Measurements from ENCODE around the gene LGALS3BP. TPM values are rescaled to one million over a fixed set of nuclear protein-coding genes. Genes with fewer than 3 reads are reported as not detected.

The LGALS3BP gene
- polyA plus RNA-seq, 3 donors from 2014 or later = 3.4 to 10.2 (median 3.6) TPM

GRCh38 chr17:78974635-78975591 is 4.8 kb downstream of the LGALS3BP start:
- peaks cover 4 to 7% of the 10 kb centered on the region in 2 donors for H3K4me1 Mint-ChIP-seq
- H3K4me3 Mint-ChIP-seq = no peak overlapping the region
- H3K9me3 Mint-ChIP-seq = no peaks in the 10 kb centered on the region
- no peak for DNase-seq
- peaks cover 0 to 2% (median 0%) of the 10 kb centered on the region in 3 donors for H3K27me3 Mint-ChIP-seq (ENCODE audit: low read depth in 3 of 3)
- no peaks in the 10 kb centered on the region for H3K36me3 Mint-ChIP-seq
- no peak overlapping the region for H3K27ac Mint-ChIP-seq

DNA sequence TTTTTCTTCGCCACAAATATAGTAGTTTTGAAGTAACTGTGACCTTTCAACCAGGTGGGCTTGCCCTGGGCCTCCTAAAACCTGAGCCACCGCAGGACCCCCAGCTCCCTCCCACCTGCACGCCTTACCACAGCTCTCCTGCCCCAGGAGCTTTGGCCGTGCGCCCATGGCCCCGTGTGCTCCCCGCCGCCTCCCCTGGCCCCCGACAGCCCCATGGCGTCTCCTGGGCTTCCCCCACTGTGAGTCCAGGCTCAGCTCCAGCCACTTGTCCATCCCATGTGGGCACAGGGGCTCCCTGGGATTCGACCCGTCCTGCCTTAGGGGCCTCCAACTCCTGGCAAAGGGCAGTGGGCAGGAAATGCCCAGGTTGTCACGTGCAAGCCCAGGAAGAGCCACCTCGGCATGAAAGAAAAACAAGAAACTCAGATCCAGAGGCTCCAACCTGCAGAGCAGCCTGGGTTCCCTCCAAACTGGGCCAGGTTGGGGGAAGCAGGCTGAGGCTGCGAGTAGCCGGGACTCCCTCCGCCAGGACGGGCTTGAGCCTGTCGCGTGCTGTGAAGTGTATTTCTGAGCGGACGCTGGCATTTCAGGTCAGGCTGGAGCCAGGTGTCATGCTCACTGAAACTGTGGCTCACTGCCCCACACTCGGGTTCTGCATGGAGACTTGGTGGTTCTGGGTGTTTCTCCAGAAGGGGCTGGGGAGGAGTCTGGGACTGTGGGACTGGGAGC is 5.8 kb downstream of the LGALS3BP start:
- H3K9me3 Mint-ChIP-seq = no peaks in the 10 kb centered on the region
- peaks cover 0 to 2% (median 0%) of the 10 kb centered on the region in 3 donors for H3K27me3 Mint-ChIP-seq (ENCODE audit: low read depth in 3 of 3)
- DNase-seq = no peak
- H3K4me3 Mint-ChIP-seq = no peak overlapping the region
- no peaks in the 10 kb centered on the region for H3K36me3 Mint-ChIP-seq
- H3K4me1 Mint-ChIP-seq = peaks cover 4 to 7% of the 10 kb centered on the region in 2 donors
- H3K27ac Mint-ChIP-seq = no peak overlapping the region

GRCh38 chr17:78973196-78973595 is 6.5 kb downstream of the LGALS3BP start:
- peaks cover 4 to 7% of the 10 kb centered on the region in 2 donors for H3K4me1 Mint-ChIP-seq

GRCh38 chr17:78972507-78973105 is 7.1 kb downstream of the LGALS3BP start:
- H3K27me3 Mint-ChIP-seq (ENCODE audit: low read depth in 3 of 3) = peaks cover 0 to 4% (median 0%) of the 10 kb centered on the region in 3 donors
- no peaks in the 10 kb centered on the region for H3K36me3 Mint-ChIP-seq
- no peak for DNase-seq
- no peak overlapping the region for H3K27ac Mint-ChIP-seq
- H3K9me3 Mint-ChIP-seq = no peaks in the 10 kb centered on the region
- H3K4me1 Mint-ChIP-seq = peaks cover 4 to 7% of the 10 kb centered on the region in 2 donors
- no peak overlapping the region for H3K4me3 Mint-ChIP-seq

More at GRCh38 chr17:78973196-78973595, 6.5 kb downstream of the LGALS3BP start:
- Mint-ChIP-seq H3K9me3 (no peaks in the 10 kb centered on the region), H3K27me3 (ENCODE audit: low read depth in 3 of 3) (peaks cover 0 to 3% (median 0%) of the 10 kb centered on the region in 3 donors), H3K27ac (no peak overlapping the region), H3K4me3 (no peak overlapping the region), H3K36me3 (no peaks in the 10 kb centered on the region)
- no peak for DNase-seq

- peaks cover 0 to 4% (median 1%) of the 10 kb centered on the region in 3 donors for H3K27me3 Mint-ChIP-seq (ENCODE audit: low read depth in 3 of 3)
- no peaks in the 10 kb centered on the region for H3K36me3 Mint-ChIP-seq
- H3K9me3 Mint-ChIP-seq = no peaks in the 10 kb centered on the region
- no peak overlapping the region for H3K4me3 Mint-ChIP-seq
- no peak for DNase-seq
- peaks cover 4 to 7% of the 10 kb centered on the region in 2 donors for H3K4me1 Mint-ChIP-seq
- H3K27ac Mint-ChIP-seq = no peak overlapping the region
Observed at GRCh38 chr17:78971756-78972506, 7.8 kb downstream of the LGALS3BP start.

DNA sequence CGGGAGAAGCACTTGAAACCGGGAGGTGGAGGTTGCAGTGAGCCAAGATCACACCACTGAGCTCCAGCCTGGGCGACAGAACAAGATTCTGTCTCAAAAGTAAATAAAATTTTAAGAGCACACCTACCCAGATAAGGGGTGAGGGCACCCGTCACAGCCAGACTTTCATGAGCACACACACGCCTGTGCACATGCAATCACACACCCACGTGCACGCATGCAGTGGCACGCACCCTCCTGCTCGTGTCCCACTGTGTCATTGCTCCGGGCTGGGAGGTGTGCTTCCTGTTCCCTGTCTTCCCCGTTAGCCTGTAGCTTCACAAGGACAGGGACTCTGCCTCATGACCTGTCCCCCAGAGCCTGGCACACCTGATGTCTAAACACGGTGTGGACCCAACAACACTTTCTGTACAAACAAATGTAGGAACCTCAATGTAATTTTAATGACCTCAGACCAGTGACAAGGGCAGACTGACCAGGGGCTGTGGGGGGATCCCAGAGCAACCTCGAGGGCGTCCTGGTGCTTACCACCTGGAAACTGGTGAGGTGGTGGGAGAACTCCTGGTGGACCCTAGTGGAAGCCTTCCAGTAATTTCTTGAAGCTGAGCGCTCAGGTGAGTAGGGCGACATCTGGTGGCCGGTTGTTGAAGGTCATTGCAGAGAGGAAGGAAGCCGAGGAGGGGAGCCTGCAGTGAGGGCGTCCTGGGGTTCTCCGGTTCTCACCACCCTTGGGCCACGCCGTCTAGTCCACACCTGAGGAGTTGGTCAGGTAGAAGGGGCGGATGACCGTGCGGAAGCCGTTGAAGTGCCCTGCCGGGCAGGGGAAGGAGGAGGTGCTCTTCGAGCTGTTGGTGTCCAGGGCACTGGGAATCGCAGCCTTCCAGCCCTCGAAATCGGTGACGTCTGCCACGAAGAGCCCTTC is 8.6 kb downstream of the LGALS3BP start:
- H3K36me3 Mint-ChIP-seq = no peaks in the 10 kb centered on the region
- H3K27ac Mint-ChIP-seq = no peak overlapping the region
- DNase-seq = peak; percentile 53 to 60 (median 59)
- peaks cover 0 to 4% (median 1%) of the 10 kb centered on the region in 3 donors for H3K27me3 Mint-ChIP-seq (ENCODE audit: low read depth in 3 of 3)
- peaks cover 4 to 7% of the 10 kb centered on the region in 2 donors for H3K4me1 Mint-ChIP-seq
- H3K4me3 Mint-ChIP-seq = no peak overlapping the region
- no peaks in the 10 kb centered on the region for H3K9me3 Mint-ChIP-seq

DNA sequence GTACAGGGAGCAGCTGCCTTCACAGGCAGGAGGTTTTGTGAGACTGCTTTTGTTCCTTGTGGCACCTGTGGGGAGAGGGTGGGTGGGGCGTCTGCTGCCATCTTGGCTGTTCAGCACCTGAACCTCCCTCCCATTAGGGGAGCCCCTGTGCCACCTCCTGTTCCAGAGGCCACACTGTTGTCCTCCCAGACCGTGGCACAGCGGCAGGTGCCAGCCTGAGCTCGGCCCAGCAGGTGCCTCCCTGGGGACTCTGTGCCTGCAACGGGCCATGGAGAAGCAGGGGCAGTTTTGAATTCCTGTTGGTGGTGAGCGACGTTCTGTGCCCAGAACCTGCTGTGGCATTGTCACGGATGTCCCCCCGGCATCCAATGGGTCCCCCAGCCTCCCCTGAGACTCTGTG is 9.9 kb downstream of the LGALS3BP start:
- Mint-ChIP-seq H3K27ac (no peak overlapping the region), H3K4me3 (no peak overlapping the region), H3K9me3 (no peaks in the 10 kb centered on the region), H3K36me3 (no peaks in the 10 kb centered on the region), H3K4me1 (peaks cover 4 to 7% of the 10 kb centered on the region in 2 donors), H3K27me3 (ENCODE audit: low read depth in 3 of 3) (peaks cover 0 to 4% (median 1%) of the 10 kb centered on the region in 3 donors)
- no peak for DNase-seq

GRCh38 chr17:78967782-78968362 is 11.9 kb downstream of the LGALS3BP start:
- no peaks in the 10 kb centered on the region for H3K36me3 Mint-ChIP-seq
- no peak overlapping the region for H3K4me3 Mint-ChIP-seq
- peaks cover 0 to 4% (median 1%) of the 10 kb centered on the region in 3 donors for H3K27me3 Mint-ChIP-seq (ENCODE audit: low read depth in 3 of 3)
- H3K27ac Mint-ChIP-seq = no peak overlapping the region
- peaks cover 4 to 7% of the 10 kb centered on the region in 2 donors for H3K4me1 Mint-ChIP-seq
- no peaks in the 10 kb centered on the region for H3K9me3 Mint-ChIP-seq
- no peak for DNase-seq

- Mint-ChIP-seq H3K27ac (no peak overlapping the region), H3K4me3 (no peak overlapping the region), H3K4me1 (peaks cover 4 to 7% of the 10 kb centered on the region in 2 donors), H3K36me3 (no peaks in the 10 kb centered on the region), H3K9me3 (no peaks in the 10 kb centered on the region), H3K27me3 (ENCODE audit: low read depth in 3 of 3) (peaks cover 0 to 4% (median 1%) of the 10 kb centered on the region in 3 donors)
- no peak for DNase-seq
Observed at GRCh38 chr17:78966910-78967600, 12.7 kb downstream of the LGALS3BP start.

DNA sequence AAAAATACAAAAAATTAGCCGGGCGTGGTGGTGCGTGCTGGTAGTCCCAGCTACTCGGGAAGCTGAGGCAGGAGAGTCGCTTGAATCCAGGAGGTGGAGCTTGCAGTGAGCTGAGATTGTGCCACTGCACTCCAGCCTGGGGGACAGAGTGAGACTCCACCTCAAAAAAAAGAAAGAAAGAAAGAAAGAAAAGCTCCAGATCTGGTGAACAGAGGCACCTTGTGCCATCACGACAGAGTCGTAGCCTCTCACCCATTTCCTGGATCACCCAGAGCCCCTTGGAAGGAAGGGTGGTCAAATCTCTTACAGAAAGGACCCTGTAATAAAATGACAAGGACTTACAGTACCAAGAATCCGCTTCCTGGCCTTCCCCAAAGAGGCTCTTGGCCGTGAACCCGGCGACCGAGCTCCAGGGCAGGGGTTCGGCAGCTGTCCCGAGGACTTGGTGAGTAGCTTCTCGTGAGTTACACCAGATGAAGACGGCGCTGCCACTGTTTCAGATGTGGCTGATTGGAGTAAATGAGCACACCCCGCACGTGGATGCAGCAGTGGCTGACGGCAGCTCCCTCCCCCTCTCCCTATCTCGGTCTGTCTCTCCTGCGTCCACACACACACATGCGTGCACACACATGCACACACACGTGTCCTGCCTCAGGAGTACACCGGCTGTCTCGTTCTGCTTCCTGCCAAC is 13.5 kb downstream of the LGALS3BP start:
- Mint-ChIP-seq H3K9me3 (no peaks in the 10 kb centered on the region), H3K4me3 (no peak overlapping the region), H3K27ac (no peak overlapping the region), H3K27me3 (ENCODE audit: low read depth in 3 of 3) (peaks cover 0 to 2% (median 1%) of the 10 kb centered on the region in 3 donors), H3K4me1 (peaks cover 2 to 3% of the 10 kb centered on the region in 2 donors), H3K36me3 (no peaks in the 10 kb centered on the region)
- no peak for DNase-seq

- peaks cover 0 to 2% (median 1%) of the 10 kb centered on the region in 3 donors for H3K27me3 Mint-ChIP-seq (ENCODE audit: low read depth in 3 of 3)
- no peak for DNase-seq
- H3K36me3 Mint-ChIP-seq = no peaks in the 10 kb centered on the region
- H3K4me1 Mint-ChIP-seq = no peaks in the 10 kb centered on the region
- H3K27ac Mint-ChIP-seq = no peak overlapping the region
- no peaks in the 10 kb centered on the region for H3K9me3 Mint-ChIP-seq
- H3K4me3 Mint-ChIP-seq = no peak overlapping the region
Observed at GRCh38 chr17:78965491-78965924, 14.2 kb downstream of the LGALS3BP start.
